Activated B cell treated with CpG ODN at 0.5 μM for 24 hours (primary cell): ENCODE measurements around the gene SCAI. TPM values are rescaled to one million over a fixed set of nuclear protein-coding genes. Genes with fewer than 3 reads are reported as not detected.
"Not testable (repeated sequence)": the region's sequence is repeated elsewhere in the genome, so short reads cannot be mapped to it uniquely, and the experiment has no call there.

Experiments used
- ATAC-seq: fragments of 200-7000 bp; cut with Tn5 transposase; one replicate; pipeline ENCODE4 v1.10.0; 2021; ENCODE audit warnings: low read depth, mild to moderate bottlenecking, moderate library complexity
- CTCF ChIA-PET: fragments of 350-600 bp; sonication (Branson Sonifier 250); formaldehyde crosslinking; loops from one replicate; lab custom pipeline; 2021; ENCODE audit warnings: antibody characterized with exemption; lab: Charles Lee
- POLR2A ChIA-PET: fragments of 350-600 bp; sonication (Branson Sonifier 250); formaldehyde crosslinking; loops from one replicate; lab custom pipeline; 2021; ENCODE audit warnings: antibody characterized with exemption; lab: Charles Lee
- DNase-seq: peaks from one replicate; pipeline ENCODE4 v3.0.0; 2022
- H3K27ac Mint-ChIP-seq: one replicate; pipeline ENCODE4 v1.8.0; 2020; ENCODE audit warnings: mixed read lengths
- H3K27me3 Mint-ChIP-seq: one replicate; pipeline ENCODE4 v1.8.0; 2021; ENCODE audit warnings: mixed read lengths
- H3K36me3 Mint-ChIP-seq: one replicate; pipeline ENCODE4 v1.8.0; 2021; ENCODE audit warnings: low read depth, mixed read lengths
- H3K4me1 Mint-ChIP-seq: one replicate; pipeline ENCODE4 v1.8.0; 2021; ENCODE audit warnings: mixed read lengths
- H3K4me3 Mint-ChIP-seq: one replicate; pipeline ENCODE4 v1.8.0; 2020; ENCODE audit warnings: mild to moderate bottlenecking, mixed read lengths
- H3K9me3 Mint-ChIP-seq: one replicate; pipeline ENCODE4 v1.8.0; 2020; ENCODE audit warnings: mixed read lengths
- CTCF ChIP-seq: fragments of 200-600 bp; IDR thresholded peaks from one replicate; pipeline ENCODE4 v1.8.0; 2022; ENCODE audit warnings: antibody characterized with exemption, mild to moderate bottlenecking
- intact Hi-C: fragments of 100-400 bp; cut with micrococcal nuclease; formaldehyde crosslinking; loops from one replicate; pipeline ENCODE4 v1.15.1; 2024
- total RNA-seq: library from RNA; stranded (reverse); gene quantifications from 2 replicates; pipeline ENCODE4 v1.2.3, GENCODE V29; 2022

SCAI gene
- total RNA-seq, 1 donor from 2014 or later, result 11.7 TPM

- peaks cover 19% of the 10 kb centered on the region for H3K36me3 Mint-ChIP-seq
- DNase-seq (no peak), ATAC-seq (no peak)
- no peaks in the 10 kb centered on the region for H3K4me1 Mint-ChIP-seq
- H3K9me3 Mint-ChIP-seq, result no peaks in the 10 kb centered on the region
- H3K27ac Mint-ChIP-seq, result no peak overlapping the region
- H3K27me3 Mint-ChIP-seq, result no peaks in the 10 kb centered on the region
- ChIA-PET CTCF (no interaction called here), POLR2A (no interaction called here)
- no peak overlapping the region for H3K4me3 Mint-ChIP-seq
- intact Hi-C loops, result no loop called here
- TF ChIP-seq CTCF, result no peak
Measured at GRCh38 chr9:125095821-125096443, 47.4 kb downstream of the SCAI start.

GRCh38 chr9:125091121-125091520 is 52.2 kb downstream of the SCAI start:
- POLR2A ChIA-PET, result no interaction called here
- no peaks in the 10 kb centered on the region for H3K4me1 Mint-ChIP-seq
- no peak overlapping the region for H3K27ac Mint-ChIP-seq
- no peak overlapping the region for H3K4me3 Mint-ChIP-seq
- intact Hi-C loops, result no loop called here
- H3K9me3 Mint-ChIP-seq, result no peaks in the 10 kb centered on the region
- no peak for TF ChIP-seq CTCF
- no peaks in the 10 kb centered on the region for H3K27me3 Mint-ChIP-seq
- CTCF ChIA-PET, result no interaction called here
- H3K36me3 Mint-ChIP-seq, result peaks cover 18% of the 10 kb centered on the region
- no peak for ATAC-seq
- no peak for DNase-seq

- intact Hi-C loops, result no loop called here
- POLR2A ChIA-PET, result no interaction called here
- H3K9me3 Mint-ChIP-seq, result no peaks in the 10 kb centered on the region
- ATAC-seq (no peak), DNase-seq (no peak)
- H3K4me3 Mint-ChIP-seq, result no peak overlapping the region
- TF ChIP-seq CTCF, result no peak
- no peak overlapping the region for H3K27ac Mint-ChIP-seq
- H3K4me1 Mint-ChIP-seq, result peaks cover 1% of the 10 kb centered on the region
- peaks cover 9% of the 10 kb centered on the region for H3K36me3 Mint-ChIP-seq
- no peaks in the 10 kb centered on the region for H3K27me3 Mint-ChIP-seq
- CTCF ChIA-PET, result no interaction called here
Measured at GRCh38 chr9:125089331-125089730, 54.0 kb downstream of the SCAI start.

- no peak for DNase-seq
- ChIA-PET POLR2A (no interaction called here), CTCF (no interaction called here)
- H3K27ac Mint-ChIP-seq, result no peak overlapping the region
- no peaks in the 10 kb centered on the region for H3K9me3 Mint-ChIP-seq
- intact Hi-C loops, result no loop called here
- no peaks in the 10 kb centered on the region for H3K27me3 Mint-ChIP-seq
- no peak for ATAC-seq
- peaks cover 4% of the 10 kb centered on the region for H3K36me3 Mint-ChIP-seq
- peaks cover 1% of the 10 kb centered on the region for H3K4me1 Mint-ChIP-seq
- H3K4me3 Mint-ChIP-seq, result no peak overlapping the region
- no peak for TF ChIP-seq CTCF
Measured at GRCh38 chr9:125088752-125089151, 54.6 kb downstream of the SCAI start.

- H3K27me3 Mint-ChIP-seq, result no peaks in the 10 kb centered on the region
- POLR2A ChIA-PET, result interaction anchor here (0.6 kb wide), 2 partner anchors 174 to 205 kb away, joined by 3 to 7 read pairs; no protein-coding TSS in a partner anchor
- peaks cover 3% of the 10 kb centered on the region for H3K9me3 Mint-ChIP-seq
Measured at GRCh38 chr9:125085703-125086477, 57.4 kb downstream of the SCAI start.

GRCh38 chr9:125082197-125082596 is 61.1 kb downstream of the SCAI start:
- H3K9me3 Mint-ChIP-seq, H3K4me1 Mint-ChIP-seq, ATAC-seq, intact Hi-C loops, H3K4me3 Mint-ChIP-seq, CTCF ChIA-PET, DNase-seq, H3K27me3 Mint-ChIP-seq, H3K27ac Mint-ChIP-seq: not testable (repeated sequence)
- POLR2A ChIA-PET, result interaction anchor here (0.6 kb wide), 1 partner anchor 11 kb away, joined by 4 read pairs; no protein-coding TSS in a partner anchor
- H3K36me3 Mint-ChIP-seq, result peaks cover 32% of the 10 kb centered on the region

More at GRCh38 chr9:125085703-125086477, 57.4 kb downstream of the SCAI start:
- no peak overlapping the region for H3K27ac Mint-ChIP-seq
- no peak overlapping the region for H3K4me3 Mint-ChIP-seq
- no peak for DNase-seq
- TF ChIP-seq CTCF, result no peak
- peaks cover 1% of the 10 kb centered on the region for H3K4me1 Mint-ChIP-seq
- ATAC-seq, result no peak
- CTCF ChIA-PET, result no interaction called here
- intact Hi-C loops, result no loop called here
- H3K36me3 Mint-ChIP-seq, result peaks cover 22% of the 10 kb centered on the region

GRCh38 chr9:125080797-125081196 is 62.5 kb downstream of the SCAI start:
- H3K36me3 Mint-ChIP-seq, result peaks cover 34% of the 10 kb centered on the region
- intact Hi-C loops, H3K4me3 Mint-ChIP-seq, ATAC-seq, H3K27ac Mint-ChIP-seq, H3K4me1 Mint-ChIP-seq, H3K27me3 Mint-ChIP-seq, POLR2A ChIA-PET, H3K9me3 Mint-ChIP-seq, DNase-seq, CTCF ChIA-PET: not testable (repeated sequence)
